ENCODE data around the gene SYAP1.
"Not testable (repeated sequence)": the region's sequence is repeated elsewhere in the genome, so short reads cannot be mapped to it uniquely, and the experiment has no call there.

Gene SYAP1

DNA sequence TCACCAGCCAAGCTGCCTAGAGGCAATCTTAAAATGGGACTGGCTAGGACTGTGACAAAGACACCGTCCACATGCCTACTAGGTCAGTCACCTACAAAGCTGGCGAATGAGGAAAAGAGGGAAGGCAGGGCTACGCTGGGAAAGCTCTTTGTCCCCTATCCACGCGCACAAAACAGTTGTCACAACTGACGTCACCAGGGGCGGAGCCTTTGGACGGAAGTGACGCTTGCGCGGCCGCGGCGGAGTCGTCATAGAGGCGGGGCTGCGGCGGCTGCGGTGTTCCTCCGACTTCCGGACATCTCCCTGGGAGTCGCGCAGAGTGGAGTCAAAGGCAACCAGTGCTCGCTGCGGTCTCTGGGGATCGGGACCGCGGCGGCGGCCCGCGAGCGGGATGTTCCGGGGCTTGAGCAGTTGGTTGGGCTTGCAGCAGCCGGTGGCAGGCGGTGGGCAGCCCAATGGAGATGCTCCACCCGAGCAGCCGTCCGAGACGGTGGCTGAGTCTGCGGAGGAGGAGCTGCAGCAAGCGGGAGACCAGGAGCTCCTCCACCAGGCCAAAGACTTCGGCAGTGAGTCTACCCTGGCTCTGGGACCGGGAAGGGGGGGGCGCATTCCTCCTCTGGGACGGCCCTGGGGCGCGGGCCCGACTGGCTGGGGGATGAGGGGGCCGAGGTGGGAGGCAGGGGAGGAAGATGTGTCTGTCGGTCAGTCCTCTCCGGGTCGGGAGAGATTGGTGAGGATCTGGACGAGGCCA, at the start of gene SYAP1:
SYAP1 (plus strand) TSS at position 279 of the 751 bp plus-strand sequence; CDS start at position 392, 113 bp downstream.
- DNase-seq (ENCODE audit: insufficient read length, low spot score): no peak
- FAIRE-seq: peak; percentile 83

GRCh38 chrX:16671005-16671404, 48.4 kb upstream of the SYAP1 start:
- DNase-seq (ENCODE audit: insufficient read length, low spot score) (peak; percentile 3), FAIRE-seq (peak; percentile 65)

DNA sequence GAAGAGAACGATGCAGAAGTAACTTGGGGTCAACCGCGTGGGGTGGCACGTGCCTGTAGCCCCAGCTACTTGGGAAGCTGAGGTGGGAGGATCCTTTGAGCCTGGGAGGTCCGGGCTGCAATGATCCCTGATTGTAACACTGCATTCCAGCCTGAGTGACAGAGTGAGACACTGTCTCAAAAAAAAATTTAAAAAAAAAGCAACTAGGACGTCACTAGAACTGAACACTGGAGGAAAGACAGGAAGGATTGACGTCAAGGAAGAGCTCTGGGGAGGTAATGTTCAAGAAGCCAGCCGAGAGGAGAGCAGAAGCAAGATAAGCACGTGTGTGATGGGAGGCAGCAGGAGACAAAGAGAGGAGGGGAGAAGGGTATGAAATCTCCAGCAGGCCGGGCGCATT, 40.7 kb upstream of the SYAP1 start:
- no peak for FAIRE-seq
- DNase-seq (ENCODE audit: insufficient read length, low spot score): no peak

DNA sequence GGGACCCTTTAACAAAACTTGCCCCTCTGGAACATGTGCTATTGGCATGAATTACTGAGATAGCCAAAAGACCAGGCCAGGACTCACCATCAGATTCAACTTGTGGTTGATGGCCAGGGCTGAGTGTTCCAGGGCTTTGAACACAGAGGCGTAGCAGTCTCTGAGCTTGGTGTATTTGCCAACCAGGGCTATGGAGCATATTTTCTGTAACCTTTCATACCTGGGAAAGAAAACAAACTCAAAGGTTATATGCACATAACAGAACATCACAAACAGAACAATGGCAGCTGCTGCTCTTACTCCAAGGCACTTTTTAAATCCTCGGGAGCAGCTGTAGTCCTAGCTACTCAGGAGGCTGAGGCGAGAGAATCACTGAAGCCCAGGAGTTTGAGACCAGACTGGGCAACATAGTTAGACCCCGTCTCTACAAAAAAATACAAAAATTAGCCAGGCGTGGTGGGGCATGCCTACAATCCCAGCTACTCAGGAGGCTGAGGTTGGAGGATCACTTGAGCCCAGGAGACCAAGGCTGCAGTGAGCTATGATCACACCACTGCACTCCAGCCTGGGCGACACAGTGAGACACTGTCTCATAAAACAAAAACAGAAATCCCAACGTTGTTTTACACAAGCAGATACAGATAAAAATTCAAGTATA, 36.3 kb upstream of the SYAP1 start:
- DNase-seq (ENCODE audit: insufficient read length, low spot score): no peak
- no peak for FAIRE-seq

DNA sequence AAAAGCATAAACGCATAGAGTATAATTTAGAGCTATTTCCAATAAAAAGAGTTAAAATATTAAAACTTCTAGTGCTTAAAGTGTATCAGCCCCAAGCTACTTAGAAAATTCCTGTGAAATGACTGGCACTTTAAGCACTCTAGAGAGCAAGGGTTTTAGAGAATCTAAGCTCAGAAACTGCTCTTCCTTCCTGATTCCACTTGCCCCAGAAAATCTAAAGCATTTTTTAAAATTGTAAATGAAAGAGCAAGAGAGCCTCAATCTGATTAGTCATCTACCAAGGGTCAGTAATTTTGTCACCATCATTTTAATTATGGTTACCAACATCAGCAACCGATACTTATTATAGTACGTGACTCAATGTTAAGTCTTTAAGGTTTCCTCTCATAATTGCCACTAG, 31.9 kb upstream of the SYAP1 start:
- DNase-seq (ENCODE audit: insufficient read length, low spot score) (no peak), FAIRE-seq (no peak)

- DNase-seq (ENCODE audit: insufficient read length, low spot score): no peak
- FAIRE-seq: peak; percentile 97
Observed at GRCh38 chrX:16695079-16695676, 24.2 kb upstream of the SYAP1 start.

DNA sequence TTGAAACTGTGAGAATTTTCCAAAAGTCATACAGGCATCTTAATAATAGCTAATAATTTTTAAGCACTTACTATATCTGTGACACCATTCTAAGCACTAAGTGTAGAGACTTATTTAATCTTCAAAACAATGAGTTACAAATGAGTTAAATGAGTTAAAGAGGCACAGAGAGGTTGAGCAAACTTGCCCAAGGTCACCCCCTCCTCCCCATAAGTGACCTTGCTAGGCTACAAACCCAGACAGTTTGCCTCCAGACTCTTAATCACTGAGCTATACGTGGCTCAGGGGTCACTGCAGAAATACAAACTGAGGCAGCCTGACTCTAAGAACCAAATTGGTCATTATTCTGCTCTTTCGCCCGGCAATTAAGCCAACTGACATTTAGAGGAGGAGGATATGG, 22.5 kb upstream of the SYAP1 start:
- DNase-seq (ENCODE audit: insufficient read length, low spot score): no peak
- no peak for FAIRE-seq

DNA sequence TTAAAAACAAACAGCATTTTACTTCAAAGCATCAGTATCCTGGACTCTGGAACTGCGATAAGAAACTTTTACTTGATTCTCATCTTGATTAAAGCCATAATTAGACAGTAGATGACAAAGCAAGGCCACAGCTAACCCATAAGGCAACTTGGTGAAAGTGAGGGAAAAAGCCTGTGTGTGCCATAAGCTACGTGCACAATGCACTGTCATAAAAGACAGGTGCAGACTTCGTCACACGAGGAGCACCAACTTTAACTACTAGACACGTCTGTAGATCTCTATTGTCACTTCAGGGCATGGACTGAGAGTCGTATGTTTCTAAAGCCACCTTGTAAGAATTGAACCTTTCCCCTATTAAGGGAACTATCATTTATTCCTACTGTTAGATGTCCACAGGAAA, 20.0 kb upstream of the SYAP1 start:
- DNase-seq (ENCODE audit: insufficient read length, low spot score) (no peak), FAIRE-seq (no peak)

- no peak for DNase-seq (ENCODE audit: insufficient read length, low spot score)
- FAIRE-seq: no peak
Observed at GRCh38 chrX:16700734-16701133, 18.7 kb upstream of the SYAP1 start.

DNA sequence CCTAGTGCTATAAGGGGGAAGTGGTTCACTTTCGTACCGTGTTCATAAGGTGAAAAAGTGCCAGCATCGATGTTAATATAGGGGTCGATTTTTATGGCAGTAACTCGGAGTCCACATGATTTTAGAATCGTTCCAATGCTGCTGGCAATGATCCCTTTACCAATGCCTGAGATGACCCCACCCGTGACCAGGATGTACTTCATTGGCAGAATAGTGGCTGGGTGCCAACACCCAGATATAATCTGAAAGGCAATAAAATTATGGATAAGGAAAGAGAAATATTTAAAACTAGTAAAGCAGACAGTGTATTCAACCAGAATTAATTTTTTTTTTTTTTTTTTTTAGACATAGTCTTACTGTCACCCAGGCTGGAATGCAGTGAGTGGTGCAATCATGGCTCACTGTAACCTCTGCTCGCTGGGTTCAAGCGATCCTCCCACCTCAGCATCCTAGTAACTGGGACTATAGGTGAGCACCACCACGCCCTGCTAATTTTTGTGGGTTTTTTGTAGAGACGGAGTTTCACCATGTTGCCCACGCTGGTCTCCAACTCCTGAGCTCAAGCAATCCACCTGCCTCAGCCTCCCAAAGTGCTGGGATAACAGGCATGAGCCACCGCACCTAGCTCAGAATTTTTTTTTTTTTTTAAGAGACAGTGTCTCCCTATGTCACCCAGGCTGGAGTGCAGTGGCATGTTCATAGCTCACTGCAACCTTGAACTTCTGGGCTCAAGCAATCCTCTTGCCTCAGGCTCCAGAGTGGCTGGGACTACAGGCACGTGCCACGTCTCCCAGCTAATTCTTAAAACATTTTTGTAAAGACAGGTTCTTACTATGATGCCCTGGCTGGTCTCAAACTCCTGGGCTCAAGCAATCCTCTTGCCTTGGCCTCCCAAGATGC, 16.5 kb upstream of the SYAP1 start:
- no peak for FAIRE-seq
- DNase-seq (ENCODE audit: insufficient read length, low spot score): no peak

DNA sequence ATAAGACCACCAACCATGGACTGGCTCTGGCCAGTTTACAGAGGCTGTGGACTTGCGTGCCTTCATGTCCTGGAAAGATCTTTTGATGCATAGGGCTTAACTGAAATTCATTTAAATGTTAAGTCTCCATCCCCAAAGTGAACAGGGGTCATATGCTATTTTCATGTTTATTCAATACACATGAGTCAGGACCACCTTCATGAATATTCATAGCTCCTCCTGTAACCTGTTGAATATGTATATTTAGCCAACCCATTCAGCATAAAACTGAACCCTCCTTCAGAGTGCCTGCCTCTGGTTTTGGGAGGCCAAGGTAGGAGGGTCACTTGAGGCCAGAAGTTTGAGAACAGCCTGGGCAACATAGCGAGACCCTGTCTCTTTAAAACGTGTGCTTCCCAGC, 14.0 kb upstream of the SYAP1 start:
- FAIRE-seq (no peak), DNase-seq (ENCODE audit: insufficient read length, low spot score) (no peak)

GRCh38 chrX:16708016-16708415, 11.4 kb upstream of the SYAP1 start:
- DNase-seq (ENCODE audit: insufficient read length, low spot score) (no peak), FAIRE-seq (no peak)

- FAIRE-seq (peak; percentile 86), DNase-seq (ENCODE audit: insufficient read length, low spot score) (no peak)
Observed at GRCh38 chrX:16711219-16711811, 8.1 kb upstream of the SYAP1 start.

DNA sequence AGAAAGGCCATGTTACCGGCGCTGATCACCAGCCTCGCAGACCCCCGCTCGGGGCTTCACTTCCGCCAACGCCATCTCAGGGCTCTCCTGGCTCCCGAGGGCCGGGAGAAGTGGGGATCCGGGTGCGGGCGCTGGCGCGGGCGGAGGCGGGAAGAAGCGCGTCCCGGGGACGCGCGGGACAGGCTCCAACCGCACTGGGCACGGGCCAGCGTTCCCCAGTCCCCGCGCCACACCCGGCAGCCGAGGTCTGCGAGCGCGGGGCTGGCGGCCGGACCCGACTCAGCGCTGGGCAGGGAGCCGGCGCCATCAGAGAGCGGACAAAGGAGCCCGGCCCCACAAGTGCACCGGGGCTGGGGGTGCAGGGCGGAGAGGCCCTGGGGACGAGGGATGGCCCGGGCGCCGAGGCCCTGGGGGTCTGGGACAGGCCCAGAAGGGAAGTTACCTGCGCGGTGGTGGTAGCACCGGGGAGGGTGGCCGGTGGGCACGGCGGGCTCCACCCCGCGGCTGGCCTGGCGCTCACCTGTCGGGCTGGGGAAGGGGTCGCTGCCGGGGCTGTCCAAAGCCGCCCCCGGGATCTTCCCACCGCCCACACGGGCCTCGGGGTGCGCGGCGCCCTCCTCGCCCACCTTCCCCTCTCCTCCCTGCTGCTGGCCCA, 7.4 kb upstream of the SYAP1 start:
- DNase-seq (ENCODE audit: insufficient read length, low spot score) (no peak), FAIRE-seq (no peak)

GRCh38 chrX:16712548-16713155, 6.8 kb upstream of the SYAP1 start, which contains the start of gene CTPS2:
Gene CTPS2 (minus strand): TSS chrX:16712669. CDS start chrX:16702902, 9,767 bp downstream.
- DNase-seq (ENCODE audit: insufficient read length, low spot score) (no peak), FAIRE-seq (peak; percentile 96)

GRCh38 chrX:16714504-16714903, 4.9 kb upstream of the SYAP1 start:
- no peak for DNase-seq (ENCODE audit: insufficient read length, low spot score)
- no peak for FAIRE-seq

DNA sequence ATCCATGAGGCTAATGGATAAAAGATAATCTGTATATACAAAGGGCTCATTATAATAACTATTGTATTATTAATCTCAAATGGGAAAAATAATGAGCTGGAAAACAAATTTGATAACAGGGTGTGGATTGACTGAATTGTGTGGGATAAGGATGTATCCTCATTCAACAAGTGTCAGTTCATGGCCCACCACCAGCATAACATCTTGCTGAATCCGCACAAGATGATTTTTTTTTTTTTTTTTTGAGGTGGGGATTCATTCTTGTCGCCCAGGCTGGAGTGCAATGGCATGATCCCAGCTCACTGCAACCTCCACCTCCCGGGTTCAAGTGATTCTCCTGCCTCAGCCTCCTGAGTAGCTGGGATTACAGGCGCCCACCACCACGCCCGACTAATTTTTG, 3.8 kb upstream of the SYAP1 start:
- DNase-seq (ENCODE audit: insufficient read length, low spot score); FAIRE-seq: not testable (repeated sequence)

DNA sequence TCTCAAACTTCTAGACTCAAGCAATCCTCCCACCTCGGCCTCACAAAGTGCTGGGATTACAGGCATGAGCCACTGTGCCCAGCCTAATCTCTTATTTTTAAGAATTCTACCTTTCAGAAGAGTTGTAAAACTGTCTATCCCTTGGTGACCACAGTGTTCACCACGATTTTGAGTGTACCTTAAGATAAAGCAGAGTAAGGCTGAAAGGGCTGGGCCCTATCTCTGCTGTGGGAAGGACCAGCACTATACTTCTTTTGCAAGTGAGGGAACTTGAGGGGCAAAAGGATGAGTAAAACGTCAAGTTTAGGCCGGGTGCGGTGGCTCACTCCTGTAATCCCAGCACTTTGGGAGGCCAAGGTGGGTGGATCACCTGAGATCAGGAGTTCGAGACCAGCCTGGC, 3.0 kb upstream of the SYAP1 start:
- not testable (repeated sequence) for DNase-seq (ENCODE audit: insufficient read length, low spot score); FAIRE-seq

DNA sequence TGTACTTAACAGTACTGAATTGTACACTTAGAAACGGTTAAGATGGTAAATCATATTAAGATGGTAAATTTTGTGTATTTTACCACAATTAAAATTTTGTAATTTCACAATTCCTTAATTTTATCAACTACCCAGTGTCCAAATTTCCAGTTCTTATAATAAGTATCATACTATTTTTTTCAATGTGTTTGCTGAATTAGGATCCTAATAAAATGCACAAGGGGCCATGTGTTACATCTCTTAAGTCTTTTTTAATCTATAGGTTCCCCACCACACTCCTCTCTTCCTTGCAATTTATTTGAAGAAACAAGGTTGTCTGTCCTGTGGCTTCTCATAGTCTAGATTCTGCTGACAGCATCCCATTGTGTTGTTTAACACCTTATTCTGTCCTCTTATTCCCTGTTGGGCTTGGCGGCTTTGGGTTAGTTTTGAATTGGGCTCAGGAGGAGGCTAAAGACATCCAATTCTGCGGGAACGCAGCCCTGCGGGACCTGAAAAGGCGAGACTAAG, 533 bp upstream of the SYAP1 start:
- FAIRE-seq (peak; percentile 11), DNase-seq (ENCODE audit: insufficient read length, low spot score) (no peak)

Data from GM19239 (cell line).